H1 (cell line): Measurements from ENCODE around the gene FAM120B.

Source experiments
- EP300 ChIP-seq, 2 experiments: IDR thresholded peaks; 1 replicate in 1 of 2; 2 replicates in 1 of 2; pipeline ENCODE4 v1.6.1; 2011 to 2012; ENCODE audit warnings: low read depth in 2 of 2, low read length in 2 of 2, mild to moderate bottlenecking in 2 of 2, borderline replicate concordance in 1 of 2, inconsistent platforms in 1 of 2, moderate library complexity in 1 of 2
- EZH2 ChIP-seq: fragments of 200-600 bp; sonication (generic); IDR thresholded peaks from 2 replicates; pipeline ENCODE4 v1.7.1; 2012; ENCODE audit warnings: low read depth, mild to moderate bottlenecking, moderate library complexity, low read length, inconsistent platforms; ENCODE audit not compliant: severe bottlenecking
- JUN ChIP-seq: IDR thresholded peaks from 2 replicates; pipeline ENCODE4 v1.6.1; 2011; ENCODE audit warnings: low read depth, mild to moderate bottlenecking, improper control_type of control experiment, low read length
- MAFK ChIP-seq: IDR thresholded peaks from 2 replicates; pipeline ENCODE4 v1.6.1; 2012; ENCODE audit warnings: low read depth, mild to moderate bottlenecking, improper control_type of control experiment, low read length
- POLR2A ChIP-seq, 2 experiments: IDR thresholded peaks; 1 replicate in 1 of 2; 2 replicates in 1 of 2; pipeline ENCODE4 v1.6.1; 2011; ENCODE audit warnings: low read depth in 2 of 2, low read length in 2 of 2, mild to moderate bottlenecking in 2 of 2; ENCODE audit errors: control extremely low read depth in 1 of 2
- POLR2AphosphoS5 ChIP-seq: IDR thresholded peaks from 2 replicates; pipeline ENCODE4 v1.6.1; 2011; ENCODE audit warnings: low read depth, low read length
- SP2 ChIP-seq: IDR thresholded peaks from 2 replicates; pipeline ENCODE4 v1.6.1; 2012; ENCODE audit warnings: mild to moderate bottlenecking, low read length, inconsistent platforms
- TF ChIP-seq, protein P1 (sequence below), 3 experiments: IDR thresholded peaks; 1 replicate in 2 of 3; 2 replicates in 1 of 3; pipeline versions ENCODE4 v1.5.1 to v1.6.1; 2011; ENCODE audit warnings: low read length in 3 of 3, mild to moderate bottlenecking in 3 of 3, inconsistent platforms in 2 of 3, low read depth in 1 of 3, moderate library complexity in 1 of 3; ENCODE audit not compliant: insufficient read depth in 1 of 3; ENCODE audit errors: control extremely low read depth in 1 of 3

DNA sequence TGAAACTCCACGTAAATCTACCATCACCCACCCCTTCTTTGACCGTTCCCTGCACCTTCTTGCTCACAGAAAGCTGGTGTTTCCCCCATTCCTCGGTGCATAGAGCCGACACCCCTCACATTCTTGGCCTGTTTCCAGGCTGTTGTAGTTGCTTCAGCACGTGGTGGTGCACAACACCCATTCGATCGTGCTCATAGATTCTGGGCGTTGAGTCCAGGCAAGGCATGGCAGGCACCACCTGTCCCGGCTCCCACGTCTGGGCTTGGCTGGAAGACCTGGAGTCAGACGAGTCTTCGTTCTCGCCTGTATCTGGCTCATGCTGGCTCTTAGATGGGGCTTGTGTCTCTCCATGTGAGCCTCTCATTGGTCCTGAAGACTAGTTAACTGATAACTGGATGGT is 100.6 kb downstream of the FAM120B start:
- TF ChIP-seq EZH2 (no peak), POLR2AphosphoS5 (no peak), JUN (no peak), POLR2A (IDR thresholded peaks at IDR 0.05; ENCODE audit: control extremely low read depth in 1 of 2, low read depth in 2 of 2, low read length in 2 of 2) (no peak), EP300 (IDR thresholded peaks at IDR 0.05; ENCODE audit: borderline replicate concordance in 1 of 2, low read depth in 2 of 2, low read length in 2 of 2) (no peak), MAFK (no peak), SP2 (no peak)
- TF ChIP-seq, protein P1, sequence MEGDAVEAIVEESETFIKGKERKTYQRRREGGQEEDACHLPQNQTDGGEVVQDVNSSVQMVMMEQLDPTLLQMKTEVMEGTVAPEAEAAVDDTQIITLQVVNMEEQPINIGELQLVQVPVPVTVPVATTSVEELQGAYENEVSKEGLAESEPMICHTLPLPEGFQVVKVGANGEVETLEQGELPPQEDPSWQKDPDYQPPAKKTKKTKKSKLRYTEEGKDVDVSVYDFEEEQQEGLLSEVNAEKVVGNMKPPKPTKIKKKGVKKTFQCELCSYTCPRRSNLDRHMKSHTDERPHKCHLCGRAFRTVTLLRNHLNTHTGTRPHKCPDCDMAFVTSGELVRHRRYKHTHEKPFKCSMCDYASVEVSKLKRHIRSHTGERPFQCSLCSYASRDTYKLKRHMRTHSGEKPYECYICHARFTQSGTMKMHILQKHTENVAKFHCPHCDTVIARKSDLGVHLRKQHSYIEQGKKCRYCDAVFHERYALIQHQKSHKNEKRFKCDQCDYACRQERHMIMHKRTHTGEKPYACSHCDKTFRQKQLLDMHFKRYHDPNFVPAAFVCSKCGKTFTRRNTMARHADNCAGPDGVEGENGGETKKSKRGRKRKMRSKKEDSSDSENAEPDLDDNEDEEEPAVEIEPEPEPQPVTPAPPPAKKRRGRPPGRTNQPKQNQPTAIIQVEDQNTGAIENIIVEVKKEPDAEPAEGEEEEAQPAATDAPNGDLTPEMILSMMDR (IDR thresholded peaks at IDR 0.05; ENCODE audit: control extremely low read depth in 1 of 3, insufficient read depth in 1 of 3, low read depth in 1 of 3, low read length in 3 of 3): no peak
